8988T (cell line): Measurements from ENCODE around the gene MAN2B2.

Experiments
- DNase-seq: peaks from one replicate; pipeline ENCODE4 v3.0.0; 2011

Gene MAN2B2

GRCh38 chr4:6596948-6597347, 22.0 kb downstream of the MAN2B2 start:
- DNase-seq = no peak

DNA sequence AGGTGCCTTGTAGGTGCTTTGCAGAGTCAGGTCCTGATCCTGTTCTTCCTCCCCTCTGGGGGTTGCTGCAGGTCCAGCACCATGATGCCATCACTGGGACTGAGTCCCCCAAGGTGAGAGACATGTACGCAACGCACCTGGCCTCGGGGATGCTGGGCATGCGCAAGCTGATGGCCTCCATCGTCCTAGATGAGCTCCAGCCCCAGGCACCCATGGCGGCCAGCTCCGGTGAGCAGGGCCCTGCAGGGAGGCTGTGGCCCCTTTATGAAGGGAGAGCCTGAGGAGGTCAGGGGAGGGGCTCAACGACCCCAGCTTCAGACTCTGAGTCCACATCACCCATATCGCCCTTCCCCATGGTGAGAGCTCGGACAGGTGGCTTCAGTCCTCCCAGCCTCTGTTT, 23.1 kb downstream of the MAN2B2 start:
- DNase-seq = no peak

DNA sequence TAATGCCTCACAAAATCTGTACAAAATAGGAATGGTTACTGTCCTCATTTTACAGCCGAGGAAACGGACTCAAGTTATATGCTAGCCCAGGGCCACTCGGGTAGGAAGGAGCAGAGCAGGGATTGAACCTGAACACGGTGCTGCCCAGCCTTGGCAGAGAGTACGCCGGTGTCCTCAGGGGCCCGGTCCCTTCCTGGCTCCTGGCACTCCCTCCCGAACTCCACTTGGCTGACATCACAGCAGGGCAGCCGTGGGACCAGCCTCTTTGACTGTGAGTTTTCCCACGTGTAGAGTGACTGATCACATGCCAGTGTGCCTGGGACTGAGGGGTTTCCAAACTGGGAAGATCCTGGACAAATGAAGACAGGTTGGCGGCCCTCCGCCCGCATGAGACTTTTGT, 23.7 kb downstream of the MAN2B2 start:
- DNase-seq = no peak

- DNase-seq = no peak
Measured at GRCh38 chr4:6601661-6602250, 26.8 kb downstream of the MAN2B2 start.

DNA sequence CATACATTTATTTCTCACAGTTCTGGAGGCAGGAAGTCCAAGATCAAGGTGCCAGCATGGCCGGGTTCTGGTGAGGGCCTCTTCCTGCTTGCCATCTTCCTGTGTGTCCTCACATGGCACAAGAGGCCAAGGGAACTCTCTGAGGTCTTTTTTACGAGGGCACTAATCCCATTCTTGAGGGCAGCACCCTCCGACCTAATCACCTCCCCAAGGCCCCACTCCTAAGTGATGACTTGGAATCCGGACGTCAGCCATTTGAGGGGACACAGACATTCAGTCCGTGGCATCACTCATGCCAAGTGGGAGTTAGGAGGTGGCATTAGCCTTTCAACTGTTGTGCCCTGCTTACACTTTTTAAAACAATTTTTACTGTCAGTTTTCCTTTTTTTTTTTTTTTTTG, 27.3 kb downstream of the MAN2B2 start:
- DNase-seq = no peak

- DNase-seq = no peak
Measured at GRCh38 chr4:6603128-6603527, 28.1 kb downstream of the MAN2B2 start.

GRCh38 chr4:6605114-6605513, 30.1 kb downstream of the MAN2B2 start:
- DNase-seq = no peak

GRCh38 chr4:6605605-6606004, 30.6 kb downstream of the MAN2B2 start:
- no peak for DNase-seq

GRCh38 chr4:6606465-6607235, 31.7 kb downstream of the MAN2B2 start:
- no peak for DNase-seq

GRCh38 chr4:6607368-6608055, 32.5 kb downstream of the MAN2B2 start:
- no peak for DNase-seq

DNA sequence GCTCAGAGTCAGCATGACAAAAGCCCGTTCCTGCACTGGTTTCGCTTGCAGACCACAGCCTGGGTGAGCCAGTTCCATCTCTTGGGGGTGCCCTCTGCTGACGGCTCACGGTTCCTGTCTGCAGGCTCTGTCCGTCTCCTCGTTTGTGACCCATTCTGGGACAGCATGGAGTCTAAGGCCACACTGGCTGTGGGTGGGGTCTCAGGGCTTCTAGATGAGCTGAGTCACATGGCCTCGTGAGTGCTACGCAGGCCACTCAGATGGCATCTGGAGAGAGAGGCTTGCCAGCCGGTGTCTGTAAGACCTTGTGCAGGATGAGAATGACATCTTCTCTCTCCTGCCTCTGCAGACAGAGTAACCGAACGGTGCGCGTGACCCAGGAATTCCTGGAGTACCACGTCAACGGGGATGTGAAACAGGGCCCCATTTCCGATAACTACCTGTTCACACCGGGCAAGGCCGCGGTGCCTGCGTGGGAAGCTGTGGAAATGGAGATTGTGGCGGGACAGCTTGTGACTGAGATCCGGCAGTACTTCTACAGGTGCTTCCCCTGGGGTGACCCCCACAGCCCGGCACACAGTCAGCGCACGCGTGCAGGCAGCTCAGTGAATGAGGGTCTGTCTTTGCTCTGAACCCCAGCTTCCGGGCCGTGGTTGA, 33.9 kb downstream of the MAN2B2 start:
- no peak for DNase-seq

- no peak for DNase-seq
Measured at GRCh38 chr4:6609415-6610079, 34.6 kb downstream of the MAN2B2 start.

- DNase-seq = no peak
Measured at GRCh38 chr4:6610856-6611430, 36.0 kb downstream of the MAN2B2 start.

- DNase-seq = no peak
Measured at GRCh38 chr4:6612961-6613675, 38.1 kb downstream of the MAN2B2 start.

DNA sequence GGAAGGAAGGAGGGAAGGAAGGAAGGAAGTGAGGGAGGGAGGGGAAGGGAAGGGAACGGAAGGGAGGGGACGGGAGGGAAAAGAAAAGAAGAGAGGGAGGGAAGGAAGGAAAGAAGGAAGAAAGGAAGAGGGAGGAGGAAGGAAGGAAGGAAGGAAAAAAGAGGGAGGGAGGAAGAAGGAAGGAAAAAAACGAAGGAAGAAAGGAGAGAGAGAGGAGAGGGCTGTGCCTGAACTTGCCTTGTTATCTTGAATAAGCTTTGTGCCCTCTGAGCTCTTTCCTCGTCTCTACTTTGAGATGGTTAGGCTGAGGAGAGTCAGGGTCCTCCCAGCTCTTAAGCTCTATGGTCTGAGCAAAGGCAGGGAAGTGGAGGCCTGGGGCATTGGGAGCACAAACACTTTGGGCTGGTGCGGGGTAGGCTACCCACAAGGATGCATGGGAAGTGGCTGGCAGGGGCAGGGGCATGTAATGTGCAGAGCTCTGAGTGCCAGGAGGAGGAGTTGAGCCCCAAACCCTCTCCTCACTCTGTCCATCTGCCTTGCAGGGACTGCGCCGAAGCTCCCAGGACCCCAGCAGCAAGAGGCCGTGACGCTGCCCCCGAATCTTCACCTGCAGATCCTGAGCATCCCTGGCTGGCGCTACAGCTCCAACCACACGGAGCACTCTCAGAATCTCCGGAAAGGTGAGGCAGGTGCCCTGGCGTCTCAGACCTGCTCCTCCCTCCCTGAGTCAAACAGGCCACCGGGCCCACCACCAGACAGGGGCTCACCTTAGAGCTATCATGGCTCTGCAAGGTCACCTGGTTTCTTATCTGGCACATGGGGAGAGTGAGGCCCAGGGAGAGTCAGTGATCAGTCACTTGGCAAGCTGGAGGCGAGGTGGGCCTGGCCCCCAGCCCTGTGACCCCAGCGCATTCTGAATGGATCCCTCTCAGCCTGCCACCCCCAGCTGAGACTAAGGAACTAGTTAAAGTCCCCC, 39.0 kb downstream of the MAN2B2 start:
- no peak for DNase-seq

DNA sequence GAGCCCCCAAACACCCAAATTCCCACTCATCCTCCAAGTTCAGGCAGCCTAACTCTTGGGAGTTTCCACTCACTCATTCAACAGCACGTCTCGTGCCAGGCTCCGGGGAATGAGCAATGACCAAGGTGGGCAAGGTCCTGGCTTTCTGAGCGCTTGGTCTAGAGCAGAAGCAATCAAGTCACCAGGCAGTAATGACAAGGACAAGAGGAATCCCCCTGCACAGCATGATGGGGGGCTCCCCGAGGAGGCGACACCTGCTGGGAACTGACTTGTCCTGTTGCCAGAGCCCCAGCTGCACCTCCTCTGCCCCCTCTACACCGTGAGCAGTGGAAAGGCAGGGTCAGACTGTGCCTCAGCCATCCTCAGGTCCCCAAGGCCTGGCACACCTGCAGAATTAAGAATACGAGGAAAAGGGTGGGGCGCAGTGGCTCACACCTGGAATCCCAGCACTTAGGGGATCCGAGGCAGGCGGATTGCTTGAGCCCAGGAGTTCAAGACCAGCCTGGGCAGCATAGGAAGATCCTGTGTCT, 39.8 kb downstream of the MAN2B2 start:
- no peak for DNase-seq

- DNase-seq = no peak
Measured at GRCh38 chr4:6616087-6616995, 41.4 kb downstream of the MAN2B2 start.

- no peak for DNase-seq
Measured at GRCh38 chr4:6617246-6617645, 42.3 kb downstream of the MAN2B2 start.

GRCh38 chr4:6618386-6619115, 43.6 kb downstream of the MAN2B2 start:
- no peak for DNase-seq
